K562 (cell line): ENCODE data around the gene RRBP1. TPM values are rescaled to one million over a fixed set of nuclear protein-coding genes. Genes with fewer than 3 reads are reported as not detected.
A peak's percentile ranks its signal among the peaks of the same experiment; 100 is the strongest.

ENCODE experiments used
- ATAC-seq: fragments of 200-7000 bp; cut with Tn5 transposase; 3 replicates; pipeline ENCODE4 v1.9.1; 2020; ENCODE audit warnings: moderate library complexity
- BruUV-seq: library from RNA; stranded (reverse); fragments of 400-500 nt; replicated peaks from 2 replicates; lab custom pipeline; 2021; lab: Mats Ljungman, UMichigan
- CTCF ChIA-PET: fragments of 300-600 bp; formaldehyde crosslinking; extraction: SDS; loops from one replicate; lab custom pipeline; 2021; ENCODE audit warnings: low intra/inter-chr PET ratio; lab: Yijun Ruan, JAX
- POLR2A ChIA-PET: fragments of 300-600, 350-650 bp; sonication (Branson Sonifier 250); formaldehyde crosslinking; extraction: SDS; loops from one replicate; lab custom pipeline; 2021; ENCODE audit warnings: antibody characterized with exemption, inconsistent platforms; lab: Yijun Ruan, JAX
- DNase-seq, 4 experiments: peaks; one replicate each; pipeline versions ENCODE4 v3.0.0 to v3.0.0-alpha.2; 2011 to 2018; ENCODE audit warnings: low spot score in 3 of 4, mixed read lengths in 3 of 4; ENCODE audit errors: extremely low read depth in 1 of 4
- FAIRE-seq: peaks from 2 replicates; lab custom pipeline; 2011; peaks lifted over from hg19 to GRCh38; lab: Jason Lieb, UNC
- H2AFZ ChIP-seq: 2 replicates; pipeline ENCODE4 v1.6.0; 2011; ENCODE audit warnings: low read depth, low read length, control low read depth, inconsistent platforms
- H3K27ac ChIP-seq: fragments of 200-600 bp; 3 replicates; pipeline ENCODE4 v1.8.0; 2011; ENCODE audit warnings: low read depth, mild to moderate bottlenecking, control low read depth, inconsistent platforms, low read length, moderate library complexity, mixed read lengths; ENCODE audit errors: extremely low read depth
- H3K27me3 ChIP-seq, 2 experiments: fragments of 300-600 bp in 1 of 2; 2 replicates in 1 of 2; 3 replicates in 1 of 2; pipeline versions ENCODE4 v1.6.0 to v1.8.0; 2011; ENCODE audit warnings: inconsistent platforms in 2 of 2, low read length in 2 of 2, mild to moderate bottlenecking in 1 of 2, mixed read lengths in 1 of 2, moderate library complexity in 1 of 2; ENCODE audit not compliant: control insufficient read depth in 2 of 2, insufficient read depth in 2 of 2
- H3K36me3 ChIP-seq: fragments of 300-600 bp; 3 replicates; pipeline ENCODE4 v1.8.0; 2011; ENCODE audit warnings: mild to moderate bottlenecking, low read length, inconsistent platforms; ENCODE audit not compliant: control insufficient read depth, insufficient read depth
- H3K4me1 ChIP-seq, 2 experiments: fragments of 200-600 bp in 1 of 2; replicated peaks in 1 of 2; 2 replicates in 1 of 2; 3 replicates in 1 of 2; pipeline versions ENCODE4 v1.5.1 to v1.8.0; 2011; ENCODE audit warnings: inconsistent platforms in 2 of 2, low read length in 2 of 2, mild to moderate bottlenecking in 1 of 2, mixed read lengths in 1 of 2, moderate library complexity in 1 of 2; ENCODE audit not compliant: control insufficient read depth in 2 of 2, insufficient read depth in 2 of 2
- H3K4me2 ChIP-seq: 2 replicates; pipeline ENCODE4 v1.6.1; 2011; ENCODE audit warnings: low read length, control low read depth, inconsistent platforms, mixed read lengths; ENCODE audit not compliant: insufficient read depth
- H3K4me3 ChIP-seq: fragments of 200-600 bp; sonication (generic), shearing (Covaris generic); 2 replicates; pipeline ENCODE4 v1.5.1; 2016; ENCODE audit warnings: control low read depth, inconsistent platforms
- H3K79me2 ChIP-seq: fragments of 200-600 bp; 3 replicates; pipeline ENCODE4 v1.8.0; 2011; ENCODE audit warnings: low read length, inconsistent platforms; ENCODE audit not compliant: control insufficient read depth, insufficient read depth
- H3K9ac ChIP-seq, 2 experiments: 2 replicates each; pipeline versions ENCODE4 v1.6.0 to v1.6.1; 2011; ENCODE audit warnings: low read depth in 2 of 2, low read length in 2 of 2, control low read depth in 1 of 2, inconsistent platforms in 1 of 2, mild to moderate bottlenecking in 1 of 2, mixed read lengths in 1 of 2; ENCODE audit not compliant: insufficient read depth in 1 of 2
- H3K9me1 ChIP-seq: one replicate; pipeline ENCODE4 v1.6.0; 2011; ENCODE audit warnings: inconsistent platforms, mild to moderate bottlenecking, low read length, moderate library complexity; ENCODE audit not compliant: control insufficient read depth, insufficient read depth
- H3K9me3 ChIP-seq: replicated peaks from 2 replicates; pipeline ENCODE4 v1.5.1; 2011; ENCODE audit warnings: low read depth, low read length, inconsistent platforms; ENCODE audit not compliant: control insufficient read depth, insufficient read depth
- H4K20me1 ChIP-seq: replicated peaks from 2 replicates; pipeline ENCODE4 v1.6.1; 2011; ENCODE audit warnings: low read length, inconsistent platforms, mixed read lengths; ENCODE audit not compliant: control insufficient read depth, insufficient read depth
- ARID3B ChIP-seq: fragments of 250-450 bp; sonication (Bioruptor Pico); IDR thresholded peaks from 2 replicates; pipeline ENCODE4 v1.4.0; 2020; ENCODE audit warnings: borderline replicate concordance
- C11orf30 ChIP-seq: fragments of 450-650 bp; IDR thresholded peaks from 2 replicates; pipeline ENCODE4 v1.6.1; 2016; ENCODE audit warnings: low read depth, mild to moderate bottlenecking
- CREBBP ChIP-seq: IDR thresholded peaks from one replicate; pipeline ENCODE4 v1.6.1; 2012; ENCODE audit warnings: low read depth, mild to moderate bottlenecking, control low read depth, inconsistent platforms, low read length
- FOS ChIP-seq: IDR thresholded peaks from 3 replicates; pipeline ENCODE4 v1.6.1; 2011; ENCODE audit not compliant: insufficient read length; ENCODE audit errors: extremely low read depth
- HDAC6 ChIP-seq: IDR thresholded peaks from 2 replicates; pipeline ENCODE4 v1.6.1; 2012; ENCODE audit warnings: low read depth, mild to moderate bottlenecking, control low read depth, inconsistent platforms, low read length, moderate library complexity
- MAFF ChIP-seq: IDR thresholded peaks from 2 replicates; pipeline ENCODE4 v1.6.1; 2012; ENCODE audit warnings: low read length, improper control_type of control experiment
- MAFG ChIP-seq: fragments of 450-650 bp; conservative IDR thresholded peaks from 2 replicates; pipeline ENCODE4 v1.6.1; 2016; ENCODE audit warnings: missing genetic modification characterization, missing compliant biosample characterization
- MAFK ChIP-seq: IDR thresholded peaks from 2 replicates; pipeline ENCODE4 v1.6.1; 2011; ENCODE audit warnings: low read length, improper control_type of control experiment
- POLR3G ChIP-seq: IDR thresholded peaks from 2 replicates; pipeline ENCODE4 v1.6.1; 2011; ENCODE audit not compliant: insufficient read length, insufficient replicate concordance; ENCODE audit errors: extremely low read depth
- XRCC4 ChIP-seq: IDR thresholded peaks from one replicate; pipeline ENCODE4 v1.6.1; 2011; ENCODE audit not compliant: insufficient read depth, insufficient read length; ENCODE audit errors: extremely low read depth
- ZKSCAN1 ChIP-seq: fragments of 150-350 bp; IDR thresholded peaks from 2 replicates; pipeline ENCODE4 v1.6.1; 2016; ENCODE audit warnings: low read depth, low read length
- ZNF316 ChIP-seq: fragments of 450-650 bp; IDR thresholded peaks from 2 replicates; pipeline ENCODE4 v1.6.1; 2016
- WGBS: fragments of 100-300 bp; shearing (Covaris generic); methylation state at CpG from one replicate; pipeline ENCODE4 v1.1.6; 2016; ENCODE audit warnings: low coverage, mixed read lengths; ENCODE audit not compliant: insufficient coverage; ENCODE audit errors: missing lambda C conversion rate; 5-methylcytosine and 5-hydroxymethylcytosine counted together
- in situ Hi-C: fragments of 300-500 bp; cut with MboI; formaldehyde crosslinking; loops from 4 replicates; pipeline ENCODE4 v1.15.0; 2018; ENCODE audit warnings: inconsistent platforms, mixed read lengths
- intact Hi-C: fragments of 100-400 bp; cut with micrococcal nuclease; formaldehyde crosslinking; loops from 2 replicates; pipeline ENCODE4 v1.14.2; 2022
- polyA plus RNA-seq, 8 experiments: library from polyadenylated mRNA; depleted of rRNA in 4 of 8; stranded (reverse) in 5 of 8; unstranded in 3 of 8; fragments of >200 nt; fragmentation: Nextera tagmentation in 2 of 8; fragmentation: Illumina TruSeq in 1 of 8; extraction: Ambion mirVana in 2 of 8; extraction: Trizol in 1 of 8; gene quantifications; 2 replicates each; pipeline versions ENCODE4 v1.2.1 to v1.2.3, GENCODE V29; 2011 to 2014; ENCODE audit warnings: inconsistent platforms in 1 of 8, missing spikeins in 1 of 8
- total RNA-seq, 7 experiments: library from RNA; depleted of rRNA in 6 of 7; stranded (reverse); fragments of >200 nt in 6 of 7; fragmentation: Illumina TruSeq in 2 of 7; extraction: Trizol in 2 of 7; gene quantifications; 2 replicates each; pipeline versions ENCODE4 v1.2.1 to v1.2.3, GENCODE V29; 2011 to 2021; ENCODE audit warnings: low replicate concordance in 1 of 7
- TF ChIP-seq, protein P1 (sequence below): fragments of 450-650 bp; IDR thresholded peaks from 2 replicates; pipeline ENCODE4 v1.6.1; 2018; ENCODE audit warnings: mild to moderate bottlenecking, low read depth; ENCODE audit not compliant: partially characterized antibody

The RRBP1 gene
- total and polyA plus RNA-seq, 9 of the 15 experiments (the other 6 are each of a cell fraction or from before 2014, with no cell fraction given): 0.84 to 32.0 (median 17.6) TPM

GRCh38 chr20:17720755-17721154 is 38.7 kb upstream of the RRBP1 start:
- FAIRE-seq: no peak

More at GRCh38 chr20:17720755-17721154, 38.7 kb upstream of the RRBP1 start:
- ATAC-seq: no peak
- Histone ChIP-seq H3K4me1 (no peaks in the 10 kb centered on the region), H4K20me1 (no peaks in the 10 kb centered on the region), H3K79me2 (no peaks in the 10 kb centered on the region), H3K27ac (no peak overlapping the region), H3K9me3 (no peaks in the 10 kb centered on the region), H3K27me3 (peaks cover 0 to 27% of the 10 kb centered on the region in 2 experiments; a peak in 3 of 5 replicates), H3K4me2 (no peak overlapping the region), H2AFZ (no peak overlapping the region), H3K36me3 (no peaks in the 10 kb centered on the region), H3K9ac (no peak overlapping the region), H3K4me3 (no peak overlapping the region), H3K9me1 (no peaks in the 10 kb centered on the region)
- WGBS: 0% methylated on average over 3 of the region's 4 CpGs
- intact Hi-C loops (no loop called here), in situ Hi-C loops (no loop called here)
- no peak for TF ChIP-seq ZKSCAN1
- TF ChIP-seq ZNF316: peak; percentile 81
- TF ChIP-seq, protein P1, sequence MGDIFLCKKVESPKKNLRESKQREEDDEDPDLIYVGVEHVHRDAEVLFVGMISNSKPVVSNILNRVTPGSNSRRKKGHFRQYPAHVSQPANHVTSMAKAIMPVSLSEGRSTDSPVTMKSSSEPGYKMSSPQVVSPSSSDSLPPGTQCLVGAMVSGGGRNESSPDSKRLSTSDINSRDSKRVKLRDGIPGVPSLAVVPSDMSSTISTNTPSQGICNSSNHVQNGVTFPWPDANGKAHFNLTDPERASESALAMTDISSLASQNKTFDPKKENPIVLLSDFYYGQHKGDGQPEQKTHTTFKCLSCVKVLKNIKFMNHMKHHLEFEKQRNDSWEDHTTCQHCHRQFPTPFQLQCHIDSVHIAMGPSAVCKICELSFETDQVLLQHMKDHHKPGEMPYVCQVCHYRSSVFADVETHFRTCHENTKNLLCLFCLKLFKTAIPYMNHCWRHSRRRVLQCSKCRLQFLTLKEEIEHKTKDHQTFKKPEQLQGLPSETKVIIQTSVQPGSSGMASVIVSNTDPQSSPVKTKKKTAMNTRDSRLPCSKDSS: no peak
- TF ChIP-seq HDAC6: no peak
- peak; percentile 80 for TF ChIP-seq MAFK
- no peak for TF ChIP-seq FOS
- TF ChIP-seq ARID3B (CRISPR knock-in tag): no peak
- TF ChIP-seq C11orf30: peak; percentile 74
- TF ChIP-seq MAFG (tag): peak; percentile 68; the same call in 1 of the 2 replicates
- peak; percentile 75 for TF ChIP-seq MAFF
- TF ChIP-seq POLR3G: no peak
- no peak for TF ChIP-seq CREBBP
- no peak for TF ChIP-seq XRCC4
- BruUV-seq: no TSS peak
- no peak for DNase-seq
- POLR2A ChIA-PET: no interaction called here
- CTCF ChIA-PET: no interaction called here
